K562 (cell line): Measurements from ENCODE around the gene SOSTDC1. TPM values are rescaled to one million over a fixed set of nuclear protein-coding genes. Genes with fewer than 3 reads are reported as not detected.

Experiments used
- ATAC-seq: fragments of 200-7000 bp; cut with Tn5 transposase; 3 replicates; pipeline ENCODE4 v1.9.1; 2020; ENCODE audit warnings: moderate library complexity
- BruUV-seq: library from RNA; stranded (reverse); fragments of 400-500 nt; replicated peaks from 2 replicates; lab custom pipeline; 2021; lab: Mats Ljungman, UMichigan
- CTCF ChIA-PET: fragments of 300-600 bp; formaldehyde crosslinking; extraction: SDS; loops from one replicate; lab custom pipeline; 2021; ENCODE audit warnings: low intra/inter-chr PET ratio; lab: Yijun Ruan, JAX
- POLR2A ChIA-PET: fragments of 300-600, 350-650 bp; sonication (Branson Sonifier 250); formaldehyde crosslinking; extraction: SDS; loops from one replicate; lab custom pipeline; 2021; ENCODE audit warnings: antibody characterized with exemption, inconsistent platforms; lab: Yijun Ruan, JAX
- DNase-seq, 4 experiments: peaks; one replicate each; pipeline versions ENCODE4 v3.0.0 to v3.0.0-alpha.2; 2011 to 2018; ENCODE audit warnings: low spot score in 3 of 4, mixed read lengths in 3 of 4; ENCODE audit errors: extremely low read depth in 1 of 4
- FAIRE-seq: peaks from 2 replicates; lab custom pipeline; 2011; peaks lifted over from hg19 to GRCh38; lab: Jason Lieb, UNC
- H2AFZ ChIP-seq: 2 replicates; pipeline ENCODE4 v1.6.0; 2011; ENCODE audit warnings: low read depth, low read length, control low read depth, inconsistent platforms
- H3K27ac ChIP-seq: fragments of 200-600 bp; 3 replicates; pipeline ENCODE4 v1.8.0; 2011; ENCODE audit warnings: low read depth, mild to moderate bottlenecking, control low read depth, inconsistent platforms, low read length, moderate library complexity, mixed read lengths; ENCODE audit errors: extremely low read depth
- H3K27me3 ChIP-seq, 2 experiments: fragments of 300-600 bp in 1 of 2; 2 replicates in 1 of 2; 3 replicates in 1 of 2; pipeline versions ENCODE4 v1.6.0 to v1.8.0; 2011; ENCODE audit warnings: inconsistent platforms in 2 of 2, low read length in 2 of 2, mild to moderate bottlenecking in 1 of 2, mixed read lengths in 1 of 2, moderate library complexity in 1 of 2; ENCODE audit not compliant: control insufficient read depth in 2 of 2, insufficient read depth in 2 of 2
- H3K36me3 ChIP-seq: fragments of 300-600 bp; 3 replicates; pipeline ENCODE4 v1.8.0; 2011; ENCODE audit warnings: mild to moderate bottlenecking, low read length, inconsistent platforms; ENCODE audit not compliant: control insufficient read depth, insufficient read depth
- H3K4me1 ChIP-seq, 2 experiments: fragments of 200-600 bp in 1 of 2; replicated peaks in 1 of 2; 2 replicates in 1 of 2; 3 replicates in 1 of 2; pipeline versions ENCODE4 v1.5.1 to v1.8.0; 2011; ENCODE audit warnings: inconsistent platforms in 2 of 2, low read length in 2 of 2, mild to moderate bottlenecking in 1 of 2, mixed read lengths in 1 of 2, moderate library complexity in 1 of 2; ENCODE audit not compliant: control insufficient read depth in 2 of 2, insufficient read depth in 2 of 2
- H3K4me2 ChIP-seq: 2 replicates; pipeline ENCODE4 v1.6.1; 2011; ENCODE audit warnings: low read length, control low read depth, inconsistent platforms, mixed read lengths; ENCODE audit not compliant: insufficient read depth
- H3K4me3 ChIP-seq: fragments of 200-600 bp; sonication (generic), shearing (Covaris generic); 2 replicates; pipeline ENCODE4 v1.5.1; 2016; ENCODE audit warnings: control low read depth, inconsistent platforms
- H3K79me2 ChIP-seq: fragments of 200-600 bp; 3 replicates; pipeline ENCODE4 v1.8.0; 2011; ENCODE audit warnings: low read length, inconsistent platforms; ENCODE audit not compliant: control insufficient read depth, insufficient read depth
- H3K9ac ChIP-seq, 2 experiments: 2 replicates each; pipeline versions ENCODE4 v1.6.0 to v1.6.1; 2011; ENCODE audit warnings: low read depth in 2 of 2, low read length in 2 of 2, control low read depth in 1 of 2, inconsistent platforms in 1 of 2, mild to moderate bottlenecking in 1 of 2, mixed read lengths in 1 of 2; ENCODE audit not compliant: insufficient read depth in 1 of 2
- H3K9me1 ChIP-seq: one replicate; pipeline ENCODE4 v1.6.0; 2011; ENCODE audit warnings: inconsistent platforms, mild to moderate bottlenecking, low read length, moderate library complexity; ENCODE audit not compliant: control insufficient read depth, insufficient read depth
- H3K9me3 ChIP-seq: replicated peaks from 2 replicates; pipeline ENCODE4 v1.5.1; 2011; ENCODE audit warnings: low read depth, low read length, inconsistent platforms; ENCODE audit not compliant: control insufficient read depth, insufficient read depth
- H4K20me1 ChIP-seq: replicated peaks from 2 replicates; pipeline ENCODE4 v1.6.1; 2011; ENCODE audit warnings: low read length, inconsistent platforms, mixed read lengths; ENCODE audit not compliant: control insufficient read depth, insufficient read depth
- ETV5 ChIP-seq: sonication (generic); formaldehyde crosslinking; IDR thresholded peaks from 2 replicates; pipeline ENCODE4 v1.4.0; 2020; ENCODE audit warnings: low read depth, mild to moderate bottlenecking, missing genetic modification reagents
- FOXJ3 ChIP-seq: sonication (generic); formaldehyde crosslinking; IDR thresholded peaks from 2 replicates; pipeline ENCODE4 v1.4.0; 2020; ENCODE audit warnings: mild to moderate bottlenecking, missing genetic modification reagents
- IFI16 ChIP-seq: fragments of 250-450 bp; sonication (Bioruptor Pico); IDR thresholded peaks from 2 replicates; pipeline ENCODE4 v2.1.2; 2022; ENCODE audit warnings: mild to moderate bottlenecking, inconsistent platforms
- ZNF143 ChIP-seq: sonication (generic); formaldehyde crosslinking; IDR thresholded peaks from 2 replicates; pipeline ENCODE4 v1.9.0; 2022; ENCODE audit warnings: mild to moderate bottlenecking, missing genetic modification reagents
- ZNF274 ChIP-seq: IDR thresholded peaks from 2 replicates; pipeline ENCODE4 v1.6.1; 2011; ENCODE audit warnings: low read depth, mild to moderate bottlenecking, low read length, moderate library complexity, borderline replicate concordance
- WGBS: fragments of 100-300 bp; shearing (Covaris generic); methylation state at CpG from one replicate; pipeline ENCODE4 v1.1.6; 2016; ENCODE audit warnings: low coverage, mixed read lengths; ENCODE audit not compliant: insufficient coverage; ENCODE audit errors: missing lambda C conversion rate; 5-methylcytosine and 5-hydroxymethylcytosine counted together
- in situ Hi-C: fragments of 300-500 bp; cut with MboI; formaldehyde crosslinking; loops from 4 replicates; pipeline ENCODE4 v1.15.0; 2018; ENCODE audit warnings: inconsistent platforms, mixed read lengths
- intact Hi-C: fragments of 100-400 bp; cut with micrococcal nuclease; formaldehyde crosslinking; loops from 2 replicates; pipeline ENCODE4 v1.14.2; 2022
- polyA plus RNA-seq, 8 experiments: library from polyadenylated mRNA; depleted of rRNA in 4 of 8; stranded (reverse) in 5 of 8; unstranded in 3 of 8; fragments of >200 nt; fragmentation: Nextera tagmentation in 2 of 8; fragmentation: Illumina TruSeq in 1 of 8; extraction: Ambion mirVana in 2 of 8; extraction: Trizol in 1 of 8; gene quantifications; 2 replicates each; pipeline versions ENCODE4 v1.2.1 to v1.2.3, GENCODE V29; 2011 to 2014; ENCODE audit warnings: inconsistent platforms in 1 of 8, missing spikeins in 1 of 8
- total RNA-seq, 7 experiments: library from RNA; depleted of rRNA in 6 of 7; stranded (reverse); fragments of >200 nt in 6 of 7; fragmentation: Illumina TruSeq in 2 of 7; extraction: Trizol in 2 of 7; gene quantifications; 2 replicates each; pipeline versions ENCODE4 v1.2.1 to v1.2.3, GENCODE V29; 2011 to 2021; ENCODE audit warnings: low replicate concordance in 1 of 7
- TF ChIP-seq, protein P1 (sequence below), 2 experiments: fragments of 450-650 bp; conservative IDR thresholded peaks; 2 replicates each; pipeline ENCODE4 v1.6.1; 2017; ENCODE audit warnings: mild to moderate bottlenecking in 2 of 2, moderate library complexity in 2 of 2

Gene SOSTDC1
- total and polyA plus RNA-seq, 9 of the 15 experiments (the other 6 are each of a cell fraction or from before 2014, with no cell fraction given): 8.3 to 48.6 (median 15.9) TPM

DNA sequence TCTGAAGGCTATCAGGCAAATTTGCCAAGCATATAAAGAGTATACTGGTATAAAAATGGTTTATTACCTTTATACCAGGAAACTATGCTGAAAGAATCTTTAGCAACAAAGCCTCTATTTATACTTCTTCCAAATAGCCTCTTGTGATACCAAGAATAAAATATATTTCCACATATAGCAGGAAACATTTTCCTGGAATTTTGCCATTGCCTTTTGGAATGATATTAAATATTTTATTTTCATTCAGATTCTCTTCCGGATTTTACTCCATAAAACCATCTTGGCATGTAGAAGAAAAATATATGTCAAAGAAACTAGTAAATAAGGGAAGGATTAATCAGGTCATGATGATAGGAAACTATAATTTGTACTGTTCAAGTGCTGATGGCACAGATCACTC lies 17.7 kb downstream of the SOSTDC1 start:
- Histone ChIP-seq H3K36me3 (no peaks in the 10 kb centered on the region), H4K20me1 (no peaks in the 10 kb centered on the region), H3K4me1 (peaks cover 0 to 9% of the 10 kb centered on the region in 2 experiments; a peak in 3 of 5 replicates), H3K4me2 (no peak overlapping the region), H3K4me3 (no peak overlapping the region), H3K79me2 (no peaks in the 10 kb centered on the region), H3K27me3 (no peaks in the 10 kb centered on the region), H2AFZ (no peak overlapping the region), H3K27ac (no peak overlapping the region), H3K9ac (no peak overlapping the region), H3K9me1 (no peaks in the 10 kb centered on the region), H3K9me3 (no peaks in the 10 kb centered on the region)
- DNase-seq (no peak), FAIRE-seq (no peak), ATAC-seq (no peak)
- in situ Hi-C loops (no loop called here), intact Hi-C loops (no loop called here)
- BruUV-seq: no TSS peak
- no peak for TF ChIP-seq IFI16 (CRISPR knock-in tag)
- no peak for TF ChIP-seq ETV5 (CRISPR knock-in tag)
- no peak for TF ChIP-seq ZNF274
- TF ChIP-seq, protein P1, sequence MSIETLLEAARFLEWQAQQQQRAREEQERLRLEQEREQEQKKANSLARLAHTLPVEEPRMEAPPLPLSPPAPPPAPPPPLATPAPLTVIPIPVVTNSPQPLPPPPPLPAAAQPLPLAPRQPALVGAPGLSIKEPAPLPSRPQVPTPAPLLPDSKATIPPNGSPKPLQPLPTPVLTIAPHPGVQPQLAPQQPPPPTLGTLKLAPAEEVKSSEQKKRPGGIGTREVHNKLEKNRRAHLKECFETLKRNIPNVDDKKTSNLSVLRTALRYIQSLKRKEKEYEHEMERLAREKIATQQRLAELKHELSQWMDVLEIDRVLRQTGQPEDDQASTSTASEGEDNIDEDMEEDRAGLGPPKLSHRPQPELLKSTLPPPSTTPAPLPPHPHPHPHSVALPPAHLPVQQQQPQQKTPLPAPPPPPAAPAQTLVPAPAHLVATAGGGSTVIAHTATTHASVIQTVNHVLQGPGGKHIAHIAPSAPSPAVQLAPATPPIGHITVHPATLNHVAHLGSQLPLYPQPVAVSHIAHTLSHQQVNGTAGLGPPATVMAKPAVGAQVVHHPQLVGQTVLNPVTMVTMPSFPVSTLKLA (conservative IDR thresholded peaks at IDR 0.05): no peak
- no peak for TF ChIP-seq FOXJ3
- no peak for TF ChIP-seq ZNF143
- ChIA-PET CTCF (no interaction called here), POLR2A (interaction anchor here (0.7 kb wide), 1 partner anchor 8 kb away, joined by 3 read pairs; no protein-coding TSS in a partner anchor)
- 10% methylated on average over 1 of the region's 1 CpG for WGBS
